Muscle layer of colon (tissue), 2 donors: ENCODE data around the gene HMCN1.

Experiments
- H3K27ac ChIP-seq: one replicate; pipeline ENCODE4 v1.7.0; 2013; ENCODE audit warnings: low read depth, mild to moderate bottlenecking, low read length, moderate library complexity
- H3K27me3 ChIP-seq, 2 donors: one replicate each; pipeline ENCODE4 v1.7.0; 2013; ENCODE audit warnings: low read length in 2 of 2, mild to moderate bottlenecking in 2 of 2; ENCODE audit not compliant: insufficient read depth in 2 of 2, control insufficient read depth in 1 of 2
- H3K36me3 ChIP-seq: one replicate; pipeline ENCODE4 v1.7.0; 2013; ENCODE audit warnings: mild to moderate bottlenecking, low read length; ENCODE audit not compliant: insufficient read depth
- H3K4me1 ChIP-seq: one replicate; pipeline ENCODE4 v1.7.0; 2013; ENCODE audit warnings: mild to moderate bottlenecking, low read length; ENCODE audit not compliant: insufficient read depth
- H3K4me3 ChIP-seq, 2 donors: one replicate each; pipeline ENCODE4 v1.7.0; 2013; ENCODE audit warnings: low read length in 2 of 2, low read depth in 1 of 2, mild to moderate bottlenecking in 1 of 2, moderate library complexity in 1 of 2
- H3K9ac ChIP-seq: one replicate; pipeline ENCODE4 v1.7.0; 2013; ENCODE audit warnings: low read length
- H3K9me3 ChIP-seq: one replicate; pipeline ENCODE4 v1.7.0; 2013; ENCODE audit warnings: mild to moderate bottlenecking, low read length
- donor health status: abdominal sarcoma.
- donor health status: Adenocarcinoma of cecum.

Gene HMCN1

DNA sequence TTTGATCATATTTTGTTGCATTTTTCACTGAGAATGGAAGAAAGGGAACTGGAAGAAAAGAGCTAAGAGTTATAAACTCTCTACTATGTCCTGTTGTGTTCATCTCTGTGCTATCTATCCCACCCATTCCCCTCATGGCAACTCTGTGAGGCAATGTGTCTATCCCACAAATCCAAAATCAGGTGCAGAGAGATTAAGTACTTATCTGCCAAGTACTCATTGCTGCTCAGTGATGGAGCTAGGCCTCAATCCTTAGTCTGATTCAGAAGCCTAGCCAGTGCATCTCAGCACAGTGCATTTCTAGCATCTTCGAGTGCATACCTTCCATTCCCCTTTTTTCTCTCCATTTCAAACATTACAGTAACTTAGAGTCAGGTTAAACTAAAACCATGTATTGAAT is 370.3 kb downstream of the HMCN1 start:
- Histone ChIP-seq H3K4me1 (no peaks in the 10 kb centered on the region), H3K9me3 (no peaks in the 10 kb centered on the region), H3K27me3 (no peaks in the 10 kb centered on the region), H3K9ac (no peak overlapping the region), H3K4me3 (no peak overlapping the region), H3K36me3 (no peaks in the 10 kb centered on the region), H3K27ac (no peak overlapping the region)

DNA sequence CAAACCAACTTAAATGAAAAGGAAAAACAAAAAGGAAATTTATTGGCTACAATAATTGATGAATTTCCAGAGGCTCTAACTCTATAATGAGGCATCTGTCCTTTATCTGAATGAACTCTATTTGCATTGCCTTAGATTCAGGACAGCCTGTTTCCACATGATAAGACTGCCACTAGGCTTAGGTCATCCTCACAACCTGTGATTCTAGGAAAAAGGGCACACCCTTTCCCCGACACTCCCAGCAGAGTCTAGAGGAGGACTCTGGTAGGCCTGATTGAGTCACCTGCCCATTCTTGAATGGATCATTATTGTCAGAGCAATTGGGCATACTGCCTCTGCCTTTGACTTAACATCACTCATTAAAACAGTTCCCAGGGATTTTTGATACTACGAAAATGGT is 378.1 kb downstream of the HMCN1 start:
- no peaks in the 10 kb centered on the region for H3K9me3 ChIP-seq
- H3K4me3 ChIP-seq: no peak overlapping the region
- H3K4me1 ChIP-seq: no peaks in the 10 kb centered on the region
- H3K27me3 ChIP-seq: no peaks in the 10 kb centered on the region
- H3K27ac ChIP-seq: no peak overlapping the region
- no peaks in the 10 kb centered on the region for H3K36me3 ChIP-seq
- no peak overlapping the region for H3K9ac ChIP-seq

DNA sequence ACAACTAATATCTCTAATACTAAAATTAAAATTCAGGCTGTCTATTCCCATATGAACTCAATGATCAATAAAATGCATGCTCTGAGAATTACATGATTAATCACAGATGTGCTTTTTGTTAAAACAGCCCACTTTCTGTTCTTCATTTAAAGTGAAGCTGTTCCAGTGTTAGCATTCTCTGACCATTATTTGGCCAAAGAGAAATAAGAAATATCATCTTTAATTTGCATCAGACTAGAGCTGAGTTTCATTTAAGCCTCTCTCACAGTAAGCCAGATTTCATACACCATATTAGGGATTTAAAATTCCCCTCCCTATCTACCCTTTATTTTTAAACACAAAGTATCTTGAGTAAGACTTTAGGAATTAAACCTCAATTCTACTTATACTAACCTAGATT is 379.3 kb downstream of the HMCN1 start:
- Histone ChIP-seq H3K27ac (no peak overlapping the region), H3K9ac (no peak overlapping the region)

DNA sequence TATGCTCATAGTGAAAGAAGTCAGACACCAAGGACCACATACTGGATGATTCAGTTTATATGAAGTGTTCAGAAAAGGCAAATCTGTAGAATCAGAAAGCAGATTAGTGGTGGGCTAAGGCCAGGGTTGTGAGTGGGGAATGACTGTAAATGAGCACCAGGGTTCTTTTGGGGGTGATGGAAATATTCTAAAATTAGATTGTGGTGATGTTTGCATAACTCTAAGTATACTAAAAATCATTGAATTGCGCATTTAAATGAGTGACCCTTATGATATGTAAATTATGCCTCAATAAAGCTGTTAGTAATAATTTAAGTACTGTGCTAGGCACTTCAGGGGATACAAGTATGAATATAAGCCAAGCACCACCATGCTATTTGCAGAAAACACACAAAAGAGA is 384.5 kb downstream of the HMCN1 start:
- no peak overlapping the region for H3K9ac ChIP-seq
- no peaks in the 10 kb centered on the region for H3K9me3 ChIP-seq
- no peak overlapping the region for H3K4me3 ChIP-seq
- no peak overlapping the region for H3K27ac ChIP-seq
- no peaks in the 10 kb centered on the region for H3K4me1 ChIP-seq
- no peaks in the 10 kb centered on the region for H3K27me3 ChIP-seq
- no peaks in the 10 kb centered on the region for H3K36me3 ChIP-seq

More for the DNA sequence above, 379.3 kb downstream of the HMCN1 start:
- no peaks in the 10 kb centered on the region for H3K36me3 ChIP-seq
- H3K9me3 ChIP-seq: no peaks in the 10 kb centered on the region
- no peaks in the 10 kb centered on the region for H3K27me3 ChIP-seq
- no peaks in the 10 kb centered on the region for H3K4me1 ChIP-seq
- H3K4me3 ChIP-seq: no peak overlapping the region

DNA sequence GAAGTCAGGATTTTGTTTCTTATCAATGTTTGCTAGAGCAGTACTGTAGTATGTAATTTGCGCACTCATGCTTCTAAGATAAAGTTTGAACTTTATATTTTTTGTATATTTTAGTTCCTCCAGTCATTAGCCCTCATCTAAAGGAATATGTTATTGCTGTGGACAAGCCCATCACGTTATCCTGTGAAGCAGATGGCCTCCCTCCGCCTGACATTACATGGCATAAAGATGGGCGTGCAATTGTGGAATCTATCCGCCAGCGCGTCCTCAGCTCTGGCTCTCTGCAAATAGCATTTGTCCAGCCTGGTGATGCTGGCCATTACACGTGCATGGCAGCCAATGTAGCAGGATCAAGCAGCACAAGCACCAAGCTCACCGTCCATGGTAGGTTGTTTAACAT is 388.6 kb downstream of the HMCN1 start:
- no peaks in the 10 kb centered on the region for H3K9me3 ChIP-seq
- no peaks in the 10 kb centered on the region for H3K27me3 ChIP-seq
- no peak overlapping the region for H3K4me3 ChIP-seq
- no peaks in the 10 kb centered on the region for H3K4me1 ChIP-seq
- no peaks in the 10 kb centered on the region for H3K36me3 ChIP-seq
- H3K27ac ChIP-seq: no peak overlapping the region
- H3K9ac ChIP-seq: no peak overlapping the region

DNA sequence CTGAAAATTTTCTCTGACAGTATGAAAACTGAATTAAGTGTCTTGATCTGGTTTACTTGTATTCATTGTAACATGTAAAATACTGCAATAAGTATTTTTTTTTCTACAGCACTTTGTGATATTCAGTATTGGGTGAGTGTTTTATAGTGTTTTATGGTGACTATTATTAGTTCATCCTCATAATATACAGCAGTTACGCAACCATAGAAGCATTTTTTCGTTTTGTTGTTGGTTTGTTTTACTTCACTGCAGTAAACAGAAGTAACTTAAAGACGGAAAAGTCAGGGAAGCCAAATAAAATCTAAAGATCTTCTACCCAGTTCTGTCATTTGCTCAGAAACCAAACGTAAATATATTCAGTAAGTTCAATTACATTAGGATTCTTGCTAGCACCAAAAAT is 390.8 kb downstream of the HMCN1 start:
- Histone ChIP-seq H3K27me3 (no peaks in the 10 kb centered on the region), H3K36me3 (no peaks in the 10 kb centered on the region), H3K27ac (no peak overlapping the region), H3K9me3 (no peaks in the 10 kb centered on the region), H3K4me1 (no peaks in the 10 kb centered on the region), H3K9ac (no peak overlapping the region), H3K4me3 (no peak overlapping the region)

DNA sequence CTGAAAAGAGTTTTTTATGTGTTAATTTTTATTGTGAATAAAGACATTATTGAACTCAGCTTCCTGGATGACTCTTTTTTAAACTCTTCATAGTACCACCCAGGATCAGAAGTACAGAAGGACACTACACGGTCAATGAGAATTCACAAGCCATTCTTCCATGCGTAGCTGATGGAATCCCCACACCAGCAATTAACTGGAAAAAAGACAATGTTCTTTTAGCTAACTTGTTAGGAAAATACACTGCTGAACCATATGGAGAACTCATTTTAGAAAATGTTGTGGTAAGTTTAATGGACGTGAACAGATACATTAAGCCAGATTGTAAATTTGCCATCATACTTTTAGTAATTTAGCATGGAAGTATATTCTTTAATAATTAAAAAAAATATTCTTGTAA is 391.3 kb downstream of the HMCN1 start:
- no peaks in the 10 kb centered on the region for H3K9me3 ChIP-seq
- no peaks in the 10 kb centered on the region for H3K36me3 ChIP-seq
- no peaks in the 10 kb centered on the region for H3K27me3 ChIP-seq
- no peak overlapping the region for H3K9ac ChIP-seq
- no peaks in the 10 kb centered on the region for H3K4me1 ChIP-seq
- no peak overlapping the region for H3K27ac ChIP-seq
- no peak overlapping the region for H3K4me3 ChIP-seq

DNA sequence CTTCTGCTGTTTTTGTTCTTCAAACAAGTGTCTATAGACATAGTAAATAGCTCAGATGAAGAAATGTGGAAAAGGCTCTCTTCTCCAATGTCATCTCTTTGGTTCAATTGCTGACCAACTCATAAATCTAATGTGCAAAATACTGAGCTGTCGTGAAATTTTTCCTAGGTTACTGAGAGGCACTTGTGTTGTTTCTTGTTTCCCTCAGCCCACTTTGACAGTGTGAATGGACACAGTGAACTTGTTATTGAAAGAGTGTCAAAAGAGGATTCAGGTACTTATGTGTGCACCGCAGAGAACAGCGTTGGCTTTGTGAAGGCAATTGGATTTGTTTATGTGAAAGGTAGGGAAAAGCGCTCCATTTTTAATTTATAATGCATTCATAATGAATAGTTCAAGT is 395.6 kb downstream of the HMCN1 start:
- Histone ChIP-seq H3K9me3 (no peaks in the 10 kb centered on the region), H3K27ac (no peak overlapping the region), H3K4me3 (no peak overlapping the region), H3K9ac (no peak overlapping the region), H3K27me3 (no peaks in the 10 kb centered on the region), H3K4me1 (no peaks in the 10 kb centered on the region), H3K36me3 (no peaks in the 10 kb centered on the region)

DNA sequence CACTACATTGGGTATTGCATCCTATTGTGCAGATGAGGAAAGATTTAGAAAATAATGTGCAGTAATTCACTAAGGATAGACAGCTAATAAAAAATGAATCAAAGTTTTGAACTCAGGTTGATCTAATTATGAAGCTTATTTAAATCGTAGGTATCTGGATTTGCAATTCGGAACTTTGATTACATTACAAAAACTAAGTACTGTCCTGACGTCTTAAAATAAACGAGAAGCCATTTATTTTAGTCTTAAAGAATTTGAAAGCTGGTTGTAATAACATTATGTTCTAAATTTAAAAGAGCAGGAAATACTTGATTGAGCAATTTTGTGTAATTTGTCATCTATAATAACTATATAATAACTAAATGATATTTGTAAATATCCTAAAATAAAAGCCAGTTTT is 404.9 kb downstream of the HMCN1 start:
- H3K4me1 ChIP-seq: no peaks in the 10 kb centered on the region
- no peak overlapping the region for H3K9ac ChIP-seq
- peaks cover 3% of the 10 kb centered on the region for H3K36me3 ChIP-seq
- no peak overlapping the region for H3K4me3 ChIP-seq
- no peaks in the 10 kb centered on the region for H3K27me3 ChIP-seq
- H3K27ac ChIP-seq: no peak overlapping the region
- no peaks in the 10 kb centered on the region for H3K9me3 ChIP-seq

DNA sequence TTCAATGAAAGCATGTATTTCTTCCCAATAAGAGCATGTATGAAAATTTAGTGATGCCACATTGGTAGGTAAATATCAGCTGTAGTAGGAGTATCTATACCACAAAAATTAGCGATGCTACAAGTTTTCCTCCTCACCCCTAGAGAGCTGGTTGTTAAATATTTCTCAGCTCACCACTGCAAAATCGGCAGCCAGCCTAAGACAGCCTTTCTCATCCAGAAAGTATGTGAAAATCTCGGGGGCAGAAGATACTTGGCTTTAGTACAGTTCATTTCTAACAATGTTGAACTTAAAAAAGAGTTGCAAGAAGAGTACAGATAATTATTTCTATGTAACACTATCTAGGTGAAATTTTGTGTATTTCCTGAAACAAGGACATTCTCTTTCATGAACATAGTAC is 405.5 kb downstream of the HMCN1 start:
- Histone ChIP-seq H3K27me3 (no peaks in the 10 kb centered on the region), H3K27ac (no peak overlapping the region), H3K9me3 (no peaks in the 10 kb centered on the region), H3K9ac (no peak overlapping the region), H3K4me1 (no peaks in the 10 kb centered on the region), H3K4me3 (no peak overlapping the region), H3K36me3 (peaks cover 3% of the 10 kb centered on the region)

DNA sequence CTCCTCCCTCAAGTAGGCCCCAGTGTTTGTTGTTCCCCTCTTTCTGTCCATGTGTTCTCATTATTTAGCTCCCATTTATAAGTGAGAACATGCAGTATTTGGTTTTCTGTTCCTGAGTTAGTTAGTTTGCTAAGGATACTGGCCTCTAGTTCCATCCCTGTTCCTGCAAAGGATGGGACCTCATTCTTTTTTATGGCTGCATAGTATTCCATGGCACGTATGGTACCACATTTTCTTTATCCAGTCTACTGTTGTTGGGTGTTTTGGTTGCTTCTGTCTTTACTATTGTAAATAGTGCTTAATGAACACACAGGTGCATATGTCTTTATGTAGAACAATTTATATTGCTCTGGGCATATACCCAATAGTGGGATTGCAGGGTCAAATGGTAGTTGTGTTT is 408.0 kb downstream of the HMCN1 start:
- Histone ChIP-seq H3K4me3 (no peak overlapping the region), H3K9ac (no peak overlapping the region), H3K36me3 (peaks cover 10% of the 10 kb centered on the region), H3K9me3 (no peaks in the 10 kb centered on the region), H3K27ac (no peak overlapping the region), H3K4me1 (no peaks in the 10 kb centered on the region), H3K27me3 (no peaks in the 10 kb centered on the region)

DNA sequence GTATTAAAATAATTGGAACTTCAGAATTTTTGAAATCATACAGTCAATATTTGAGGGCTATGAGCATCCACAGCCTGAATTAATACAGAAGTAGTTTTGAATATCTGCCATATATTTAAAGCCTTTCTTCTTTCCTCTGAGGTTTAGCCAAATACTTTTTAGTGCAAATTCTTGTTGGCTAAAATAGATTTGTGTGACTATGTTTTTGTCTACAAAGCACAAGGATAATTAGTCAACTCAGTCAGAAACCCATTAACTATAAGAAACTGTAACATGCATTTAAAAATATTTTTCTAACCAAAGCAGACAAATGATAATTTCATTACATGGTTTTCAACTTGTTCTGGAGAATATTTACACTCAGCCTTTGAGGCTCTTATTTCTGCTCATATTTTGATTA is 408.7 kb downstream of the HMCN1 start:
- H3K27ac ChIP-seq: no peak overlapping the region
- H3K27me3 ChIP-seq: no peaks in the 10 kb centered on the region
- H3K9me3 ChIP-seq: no peaks in the 10 kb centered on the region
- H3K4me3 ChIP-seq: no peak overlapping the region
- H3K36me3 ChIP-seq: peaks cover 7% of the 10 kb centered on the region
- no peak overlapping the region for H3K9ac ChIP-seq
- H3K4me1 ChIP-seq: no peaks in the 10 kb centered on the region
